Smooth muscle cell (in vitro differentiated cells): Measurements from ENCODE around the gene TEDDM1. TPM values are rescaled to one million over a fixed set of nuclear protein-coding genes. Genes with fewer than 3 reads are reported as not detected.
"Not testable (repeated sequence)": the region's sequence is repeated elsewhere in the genome, so short reads cannot be mapped to it uniquely, and the experiment has no call there.

Source experiments
- DNase-seq: peaks from one replicate; lab custom pipeline; 2025; ENCODE audit not compliant: unreplicated experiment; lab: John Stamatoyannopoulos, UW
- H2AFZ ChIP-seq: fragments of 200-600 bp; sonication (generic); 2 replicates; pipeline ENCODE4 v1.6.0; 2016; ENCODE audit warnings: antibody characterized with exemption, low read depth, mild to moderate bottlenecking
- H3F3A ChIP-seq: fragments of 200-600 bp; sonication (generic); 2 replicates; pipeline ENCODE4 v1.6.0; 2017; ENCODE audit warnings: antibody characterized with exemption, low read depth
- H3K27ac ChIP-seq: fragments of 200-600 bp; sonication (generic); 2 replicates; pipeline ENCODE4 v1.5.1; 2016; ENCODE audit warnings: low read depth, mild to moderate bottlenecking
- H3K27me3 ChIP-seq: fragments of 200-600 bp; sonication (generic); 2 replicates; pipeline ENCODE4 v1.6.1; 2016; ENCODE audit warnings: low read depth, mild to moderate bottlenecking
- H3K36me3 ChIP-seq: fragments of 200-600 bp; sonication (generic); 2 replicates; pipeline ENCODE4 v1.5.1; 2016; ENCODE audit warnings: low read depth
- H3K4me1 ChIP-seq: fragments of 200-600 bp; sonication (generic); 2 replicates; pipeline ENCODE4 v1.5.1; 2016; ENCODE audit warnings: low read depth
- H3K4me2 ChIP-seq: fragments of 200-600 bp; sonication (generic); 2 replicates; pipeline ENCODE4 v1.6.0; 2016; ENCODE audit warnings: mild to moderate bottlenecking
- H3K4me3 ChIP-seq: fragments of 200-600 bp; sonication (generic); 2 replicates; pipeline ENCODE4 v1.5.1; 2016; ENCODE audit warnings: mild to moderate bottlenecking
- H3K79me2 ChIP-seq: fragments of 200-600 bp; sonication (generic); 2 replicates; pipeline ENCODE4 v1.6.0; 2016; ENCODE audit warnings: low read depth, mild to moderate bottlenecking
- H3K9ac ChIP-seq: fragments of 200-600 bp; sonication (generic); 2 replicates; pipeline ENCODE4 v1.6.0; 2016; ENCODE audit warnings: low read depth
- H3K9me3 ChIP-seq: fragments of 200-600 bp; sonication (generic); replicated peaks from 2 replicates; pipeline ENCODE4 v1.5.1; 2016; ENCODE audit warnings: low read depth
- H4K20me1 ChIP-seq: fragments of 200-600 bp; sonication (generic); 2 replicates; pipeline ENCODE4 v1.6.0; 2016; ENCODE audit warnings: low read depth
- WGBS: methylation state at CpG from one replicate; pipeline ENCODE4 v1.1.7; 2016; ENCODE audit warnings: low lambda C conversion rate; 5-methylcytosine and 5-hydroxymethylcytosine counted together
- polyA plus RNA-seq: library from polyadenylated mRNA; unstranded; fragments of >200 nt; fragmentation: Nextera tagmentation; extraction: Ambion mirVana; gene quantifications from 2 replicates; pipeline ENCODE4 v1.2.1, GENCODE V29; 2016
- total RNA-seq: library from RNA; depleted of rRNA; stranded (reverse); fragments of >200 nt; gene quantifications from 2 replicates; pipeline ENCODE4 v1.2.3, GENCODE V29; 2014
- TF ChIP-seq, protein P1 (sequence below): fragments of 200-600 bp; sonication (generic); IDR thresholded peaks from 2 replicates; pipeline ENCODE4 v1.5.1; 2017; ENCODE audit warnings: borderline replicate concordance, mild to moderate bottlenecking, antibody characterized with exemption; ENCODE audit not compliant: insufficient read depth, poor library complexity, severe bottlenecking

Gene TEDDM1
- total and polyA plus RNA-seq, 2 experiments from 2014 or later = not detected

DNA sequence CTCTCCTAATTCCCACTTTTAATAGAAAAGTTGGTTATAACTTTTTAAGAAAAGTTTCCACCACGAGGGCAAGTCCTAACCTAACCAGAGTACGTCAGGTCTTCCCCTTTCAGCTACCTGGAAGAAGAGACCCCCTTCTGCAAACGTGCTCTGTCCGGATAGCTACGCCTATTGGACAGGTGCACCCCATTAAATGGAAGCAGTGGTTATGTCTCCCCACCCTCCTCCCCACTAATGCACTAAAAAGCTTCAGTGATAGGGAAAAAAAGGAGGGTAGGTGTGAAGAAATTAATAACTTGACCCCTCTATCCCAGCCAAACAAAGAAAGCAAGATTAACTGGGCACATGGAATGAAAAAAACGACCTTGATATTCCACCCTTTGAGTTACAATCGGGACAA lies 16.5 kb downstream of the TEDDM1 start:
- Histone ChIP-seq H3K4me1 (peaks cover 13% of the 10 kb centered on the region), H3K27me3 (no peaks in the 10 kb centered on the region), H3K27ac (no peak overlapping the region), H3K9me3 (no peaks in the 10 kb centered on the region), H3K4me3 (no peak overlapping the region), H3K79me2 (peaks cover 9% of the 10 kb centered on the region), H4K20me1 (peaks cover 55% of the 10 kb centered on the region), H3K36me3 (peaks cover 19% of the 10 kb centered on the region), H3K4me2 (no peak overlapping the region), H2AFZ (no peak overlapping the region), H3K9ac (no peak overlapping the region), H3F3A (peaks cover 3% of the 10 kb centered on the region)
- TF ChIP-seq, protein P1, sequence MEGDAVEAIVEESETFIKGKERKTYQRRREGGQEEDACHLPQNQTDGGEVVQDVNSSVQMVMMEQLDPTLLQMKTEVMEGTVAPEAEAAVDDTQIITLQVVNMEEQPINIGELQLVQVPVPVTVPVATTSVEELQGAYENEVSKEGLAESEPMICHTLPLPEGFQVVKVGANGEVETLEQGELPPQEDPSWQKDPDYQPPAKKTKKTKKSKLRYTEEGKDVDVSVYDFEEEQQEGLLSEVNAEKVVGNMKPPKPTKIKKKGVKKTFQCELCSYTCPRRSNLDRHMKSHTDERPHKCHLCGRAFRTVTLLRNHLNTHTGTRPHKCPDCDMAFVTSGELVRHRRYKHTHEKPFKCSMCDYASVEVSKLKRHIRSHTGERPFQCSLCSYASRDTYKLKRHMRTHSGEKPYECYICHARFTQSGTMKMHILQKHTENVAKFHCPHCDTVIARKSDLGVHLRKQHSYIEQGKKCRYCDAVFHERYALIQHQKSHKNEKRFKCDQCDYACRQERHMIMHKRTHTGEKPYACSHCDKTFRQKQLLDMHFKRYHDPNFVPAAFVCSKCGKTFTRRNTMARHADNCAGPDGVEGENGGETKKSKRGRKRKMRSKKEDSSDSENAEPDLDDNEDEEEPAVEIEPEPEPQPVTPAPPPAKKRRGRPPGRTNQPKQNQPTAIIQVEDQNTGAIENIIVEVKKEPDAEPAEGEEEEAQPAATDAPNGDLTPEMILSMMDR = no peak
- no peak for DNase-seq
- WGBS = 95% methylated on average over 7 of the region's 7 CpGs

DNA sequence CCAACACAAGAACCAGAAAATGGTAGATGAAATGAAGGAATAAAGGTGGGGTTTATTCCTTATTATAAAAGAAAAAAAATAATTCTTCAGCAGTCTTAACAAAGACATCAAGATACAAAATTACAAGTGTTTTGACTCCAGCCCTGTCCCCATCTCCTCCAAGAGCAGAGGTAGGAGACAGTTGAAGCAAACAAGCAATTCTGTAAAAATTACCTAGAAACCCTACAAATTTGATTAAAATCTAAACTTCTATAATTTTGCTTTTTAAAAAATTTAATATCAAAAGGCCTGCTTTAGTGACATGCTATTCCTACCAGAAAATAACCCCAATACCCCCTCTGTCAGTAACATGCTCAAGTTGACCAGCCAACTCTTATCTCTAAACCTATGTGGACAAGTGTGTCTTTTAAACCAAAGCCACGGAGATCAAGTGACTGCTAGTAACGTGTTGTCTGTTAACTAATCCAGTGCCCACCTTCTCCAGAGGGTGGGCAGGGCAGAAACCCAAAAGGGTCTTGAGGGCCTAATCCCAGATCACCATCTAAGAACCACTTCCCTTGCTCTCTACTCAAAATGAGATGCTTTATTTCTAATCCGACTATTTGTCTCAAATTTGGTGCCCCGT lies 17.3 kb downstream of the TEDDM1 start:
- H3K79me2 ChIP-seq = peaks cover under 1% of the 10 kb centered on the region
- no peaks in the 10 kb centered on the region for H3K9me3 ChIP-seq
- H3K27ac ChIP-seq = no peak overlapping the region
- no peak for DNase-seq
- no peak overlapping the region for H3K9ac ChIP-seq
- peaks cover 3% of the 10 kb centered on the region for H3F3A ChIP-seq
- TF ChIP-seq, protein P1 = no peak
- H3K36me3 ChIP-seq = peaks cover 16% of the 10 kb centered on the region
- 93% methylated on average over 4 of the region's 4 CpGs for WGBS
- no peak overlapping the region for H2AFZ ChIP-seq
- peaks cover 6% of the 10 kb centered on the region for H3K4me1 ChIP-seq
- no peak overlapping the region for H3K4me2 ChIP-seq
- H3K27me3 ChIP-seq = no peaks in the 10 kb centered on the region
- H4K20me1 ChIP-seq = peaks cover 47% of the 10 kb centered on the region
- no peak overlapping the region for H3K4me3 ChIP-seq

DNA sequence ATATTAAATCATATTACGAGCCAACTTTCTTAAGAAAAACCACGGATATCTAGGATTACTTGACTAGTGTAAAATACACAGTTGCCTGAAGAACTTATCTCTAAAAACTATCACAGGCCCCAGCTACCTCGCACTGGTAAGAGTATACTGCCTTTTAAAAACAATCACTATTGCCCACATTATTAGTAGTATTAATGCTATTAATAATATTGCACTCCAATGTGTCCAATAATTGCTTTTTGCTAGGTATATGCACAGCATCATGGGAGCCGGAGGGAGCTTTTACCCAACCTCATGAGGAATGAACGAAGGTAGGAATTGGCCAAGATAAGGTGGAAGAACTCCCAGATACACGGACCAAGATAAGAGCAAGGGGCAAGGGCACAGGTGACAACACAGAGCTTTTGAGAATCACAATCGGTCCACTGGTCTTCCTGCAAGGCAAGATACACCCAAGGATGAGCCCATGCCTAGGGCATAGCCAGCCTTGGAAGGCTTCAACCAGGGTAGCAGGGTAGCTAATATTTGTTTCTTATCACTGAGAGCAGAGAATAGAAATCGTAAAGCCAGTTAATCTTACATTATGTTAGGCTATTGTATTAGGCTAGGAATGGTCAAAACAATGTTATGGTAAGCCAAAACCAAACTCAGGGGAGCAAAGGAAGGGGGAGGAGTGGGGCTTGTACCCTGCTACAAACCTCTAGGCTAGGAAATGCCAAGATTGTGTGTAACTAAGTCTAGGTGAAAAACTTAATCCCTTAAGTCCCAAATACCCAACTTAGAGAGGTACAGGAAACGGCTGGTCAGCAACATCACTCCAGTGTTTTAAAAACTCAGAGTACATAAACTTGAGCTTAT lies 18.3 kb downstream of the TEDDM1 start:
- Histone ChIP-seq H3K9ac (no peak overlapping the region), H4K20me1 (peaks cover 38% of the 10 kb centered on the region), H2AFZ (no peak overlapping the region), H3K9me3 (no peaks in the 10 kb centered on the region), H3K4me3 (no peak overlapping the region), H3K4me1 (no peaks in the 10 kb centered on the region), H3K4me2 (no peak overlapping the region), H3F3A (peaks cover 3% of the 10 kb centered on the region), H3K36me3 (peaks cover 8% of the 10 kb centered on the region), H3K27ac (no peak overlapping the region), H3K27me3 (no peaks in the 10 kb centered on the region), H3K79me2 (no peaks in the 10 kb centered on the region)
- 92% methylated on average over 9 of the region's 9 CpGs for WGBS
- DNase-seq = no peak
- TF ChIP-seq, protein P1 = no peak

DNA sequence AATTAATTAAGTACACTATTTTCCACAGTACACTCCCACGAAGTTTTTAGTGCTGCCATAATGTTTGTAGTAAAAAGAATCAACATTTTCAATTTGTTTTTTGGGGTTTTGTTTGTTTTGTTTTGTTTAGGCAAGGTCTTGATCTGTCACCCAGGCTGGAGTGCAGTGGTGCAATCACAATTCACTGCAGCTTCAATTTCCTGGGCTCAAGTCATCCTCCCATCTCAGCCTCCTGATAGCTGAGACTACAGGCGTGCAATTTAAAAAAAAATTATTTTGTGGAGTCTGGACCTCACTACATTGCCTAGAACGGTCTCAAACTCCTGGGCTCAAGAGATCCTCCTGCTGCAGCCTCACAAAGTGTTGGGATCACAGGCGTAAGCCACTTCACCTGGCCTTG lies 20.3 kb downstream of the TEDDM1 start:
- no peak for DNase-seq
- Histone ChIP-seq H3K27ac (no peak overlapping the region), H3K79me2 (no peaks in the 10 kb centered on the region), H3K9me3 (no peaks in the 10 kb centered on the region), H4K20me1 (peaks cover 18% of the 10 kb centered on the region), H3K4me3 (no peak overlapping the region), H3K4me2 (no peak overlapping the region), H3K9ac (no peak overlapping the region), H3K36me3 (no peaks in the 10 kb centered on the region), H3K27me3 (no peaks in the 10 kb centered on the region), H3F3A (peaks cover 3% of the 10 kb centered on the region), H3K4me1 (no peaks in the 10 kb centered on the region), H2AFZ (no peak overlapping the region)
- TF ChIP-seq, protein P1 = no peak
- WGBS = 91% methylated on average over 4 of the region's 4 CpGs

- H3K79me2 ChIP-seq = not testable (repeated sequence)
Observed at GRCh38 chr1:182379781-182380180, 20.7 kb downstream of the TEDDM1 start.

More at GRCh38 chr1:182379781-182380180, 20.7 kb downstream of the TEDDM1 start:
- H3K4me1 ChIP-seq, H3K9me3 ChIP-seq, H2AFZ ChIP-seq, H3F3A ChIP-seq, H3K4me3 ChIP-seq, H3K36me3 ChIP-seq, H3K4me2 ChIP-seq, H3K27me3 ChIP-seq, H3K27ac ChIP-seq, DNase-seq, H3K9ac ChIP-seq: not testable (repeated sequence)
- peaks cover 16% of the 10 kb centered on the region for H4K20me1 ChIP-seq
- WGBS = 91% methylated on average over 7 of the region's 7 CpGs
